GM21723 (cell line): Measurements from ENCODE around the gene LGALS4.
"Not testable (repeated sequence)": the region's sequence is repeated elsewhere in the genome, so short reads cannot be mapped to it uniquely, and the experiment has no call there.

Experiments
- ATAC-seq: cut with Tn5 transposase; IDR thresholded peaks from one replicate; pipeline ENCODE4 v1.9.1; 2021; ENCODE audit warnings: mild to moderate bottlenecking, moderate library complexity; ENCODE audit not compliant: unreplicated experiment

LGALS4 gene

DNA sequence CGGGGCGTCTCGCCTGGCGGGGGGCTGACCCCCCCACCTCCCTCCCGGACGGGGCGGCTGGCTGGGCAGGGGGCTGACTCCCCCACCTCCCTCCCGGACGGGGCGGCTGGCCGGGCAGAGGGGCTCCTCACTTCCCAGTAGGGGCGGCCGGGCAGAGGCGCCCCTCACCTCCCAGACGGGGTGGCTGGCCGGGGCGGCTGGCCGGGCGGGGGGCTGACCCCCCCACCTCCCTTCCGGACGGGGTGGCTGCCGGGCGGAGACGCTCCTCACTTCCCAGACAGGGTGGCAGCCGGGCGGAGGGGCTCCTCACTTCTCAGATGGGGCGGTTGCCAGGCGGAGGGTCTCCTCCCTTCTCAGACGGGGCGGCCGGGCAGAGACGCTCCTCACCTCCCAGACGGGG lies 15.0 kb downstream of the LGALS4 start:
- ATAC-seq = not testable (repeated sequence)

GRCh38 chr19:38796154-38796553 lies 16.6 kb downstream of the LGALS4 start:
- ATAC-seq = no peak

- no peak for ATAC-seq
Measured at GRCh38 chr19:38795549-38795948, 17.2 kb downstream of the LGALS4 start.

DNA sequence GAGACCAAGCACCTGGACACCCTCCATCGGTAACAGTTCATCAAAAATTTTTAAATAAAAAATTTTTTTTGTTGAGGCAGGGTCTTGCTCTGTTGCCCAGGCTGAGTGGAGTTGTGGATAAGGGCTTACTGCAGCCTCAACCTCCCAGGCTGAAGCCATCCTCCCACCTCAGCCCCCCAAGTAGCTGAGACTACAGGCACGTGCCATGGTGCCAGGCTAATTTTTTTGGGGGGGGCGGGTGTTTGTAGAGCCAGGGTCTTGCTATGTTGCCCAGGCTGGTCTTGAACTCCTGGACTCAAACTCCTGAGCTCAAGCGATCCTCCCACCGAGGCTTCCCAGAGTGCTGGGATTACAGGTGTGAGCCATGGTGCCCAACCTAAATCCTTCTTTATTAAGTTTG lies 19.1 kb downstream of the LGALS4 start:
- no peak for ATAC-seq

- no peak for ATAC-seq
Measured at GRCh38 chr19:38793177-38793576, 19.6 kb downstream of the LGALS4 start.

GRCh38 chr19:38792250-38793111 lies 20.3 kb downstream of the LGALS4 start:
- ATAC-seq = no peak

GRCh38 chr19:38791451-38792064 lies 21.2 kb downstream of the LGALS4 start:
- ATAC-seq = not testable (repeated sequence)

DNA sequence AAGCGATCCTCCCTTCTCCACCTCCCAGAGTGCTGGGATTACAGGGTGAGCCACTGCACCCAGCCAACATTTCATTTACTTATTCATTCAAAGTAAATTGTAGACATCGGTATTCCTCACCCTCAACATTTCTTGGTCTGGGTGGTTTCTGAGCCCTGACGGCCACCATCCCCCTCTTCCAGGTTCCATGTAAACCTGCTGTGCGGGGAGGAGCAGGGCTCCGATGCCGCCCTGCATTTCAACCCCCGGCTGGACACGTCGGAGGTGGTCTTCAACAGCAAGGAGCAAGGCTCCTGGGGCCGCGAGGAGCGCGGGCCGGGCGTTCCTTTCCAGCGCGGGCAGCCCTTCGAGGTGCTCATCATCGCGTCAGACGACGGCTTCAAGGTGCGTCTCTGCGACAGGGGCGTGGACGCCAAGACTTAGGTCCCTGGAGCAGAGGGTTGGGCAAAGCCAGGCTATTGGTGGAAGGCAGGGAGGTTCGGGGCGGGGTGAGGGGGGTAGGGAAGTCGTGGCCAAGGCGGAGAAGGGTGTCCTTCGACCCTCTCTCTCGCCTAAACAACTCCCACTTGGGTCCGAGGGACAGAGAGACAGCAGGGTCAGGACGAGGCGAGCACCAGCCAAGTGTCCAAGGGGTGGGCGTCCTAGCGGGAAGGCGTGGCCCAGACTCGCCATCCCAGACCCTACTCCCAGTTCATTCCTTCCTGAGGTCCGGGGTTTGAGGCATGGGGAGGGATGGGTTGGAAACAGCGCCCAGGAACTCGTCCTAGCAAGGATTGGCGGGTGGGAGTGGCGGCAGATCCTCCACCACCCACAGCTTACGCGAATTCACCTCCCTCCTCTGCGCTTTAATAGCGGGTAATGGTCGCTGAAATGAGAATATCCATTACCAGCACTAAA lies 22.0 kb downstream of the LGALS4 start:
- ATAC-seq = not testable (repeated sequence)

DNA sequence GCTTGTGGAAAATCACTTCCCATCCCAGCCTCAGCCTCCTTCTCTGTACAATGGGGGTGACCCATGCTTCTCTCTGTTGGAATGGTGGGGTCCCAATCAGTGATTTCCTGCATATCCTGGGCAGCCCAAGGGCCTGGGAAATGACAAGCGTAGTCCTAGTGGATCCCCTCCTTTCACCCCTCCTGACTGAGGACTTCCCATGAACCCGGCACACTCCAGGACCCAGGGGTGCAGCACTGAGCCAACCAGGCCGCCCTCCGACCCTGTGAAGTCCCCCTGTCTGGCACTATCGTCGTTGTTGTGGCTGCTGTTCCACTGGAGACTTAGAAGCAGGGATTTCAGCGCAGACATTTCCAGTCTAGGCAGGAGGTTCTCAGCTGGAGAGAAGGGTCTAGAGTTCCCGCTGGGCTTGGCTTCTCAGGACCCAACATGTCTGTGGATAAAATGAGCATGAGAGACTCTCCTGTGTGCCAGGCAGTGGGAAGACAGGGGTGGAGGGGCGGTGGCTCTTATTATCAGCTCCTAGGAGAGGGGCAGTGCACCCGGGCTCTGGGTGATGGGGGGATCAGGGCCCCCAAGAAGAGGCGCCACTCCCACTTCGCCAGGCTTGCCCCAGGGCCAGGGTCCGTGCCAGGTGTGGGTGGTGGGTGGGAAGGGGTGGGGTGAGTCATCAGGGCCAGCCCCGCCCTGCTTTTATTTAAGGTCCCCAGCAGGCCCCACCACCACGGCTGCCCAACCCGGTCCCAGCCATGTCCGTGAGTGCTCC lies 24.1 kb downstream of the LGALS4 start, which contains the start of gene LGALS7B:
Gene LGALS7B (plus strand): TSS at position 723 of the 766 bp plus-strand sequence. CDS start 27 bp downstream, at position 750.
- ATAC-seq = no peak

DNA sequence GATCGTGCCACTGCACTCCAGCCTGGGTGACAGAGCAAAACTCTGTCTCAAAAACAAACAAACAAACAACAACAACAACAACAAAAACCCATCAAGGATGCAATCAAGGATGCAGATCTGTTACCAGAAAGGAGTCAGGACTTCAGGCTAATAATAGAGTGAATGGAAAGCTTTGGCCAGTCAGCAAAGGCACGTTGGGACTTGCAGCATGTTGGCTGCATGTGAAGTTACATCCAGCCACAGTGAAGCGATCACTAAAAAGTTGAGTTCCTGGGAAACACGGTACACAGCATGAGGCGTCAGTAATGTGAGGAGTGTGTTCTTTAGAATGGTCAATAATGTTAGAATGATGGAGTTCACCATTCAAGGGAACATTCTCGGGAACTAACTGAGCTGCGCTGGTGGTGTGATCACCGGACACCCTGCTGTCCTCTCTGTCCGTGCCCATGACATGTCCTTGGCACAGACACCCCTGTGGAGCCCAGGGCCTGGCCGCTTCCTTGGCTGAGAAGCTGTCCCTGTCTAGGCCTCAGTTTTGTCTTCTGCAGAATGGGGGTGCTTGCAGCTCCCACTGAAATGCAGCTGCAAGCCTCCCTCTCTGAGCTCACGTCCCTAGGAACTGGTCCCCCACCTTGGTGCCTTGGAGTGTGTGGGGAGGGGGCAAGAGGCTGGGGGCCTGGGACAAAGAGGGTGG lies 26.0 kb downstream of the LGALS4 start:
- ATAC-seq = no peak

- not testable (repeated sequence) for ATAC-seq
Measured at GRCh38 chr19:38786061-38786460, 26.7 kb downstream of the LGALS4 start.

- no peak for ATAC-seq
Measured at GRCh38 chr19:38785187-38785699, 27.5 kb downstream of the LGALS4 start.

DNA sequence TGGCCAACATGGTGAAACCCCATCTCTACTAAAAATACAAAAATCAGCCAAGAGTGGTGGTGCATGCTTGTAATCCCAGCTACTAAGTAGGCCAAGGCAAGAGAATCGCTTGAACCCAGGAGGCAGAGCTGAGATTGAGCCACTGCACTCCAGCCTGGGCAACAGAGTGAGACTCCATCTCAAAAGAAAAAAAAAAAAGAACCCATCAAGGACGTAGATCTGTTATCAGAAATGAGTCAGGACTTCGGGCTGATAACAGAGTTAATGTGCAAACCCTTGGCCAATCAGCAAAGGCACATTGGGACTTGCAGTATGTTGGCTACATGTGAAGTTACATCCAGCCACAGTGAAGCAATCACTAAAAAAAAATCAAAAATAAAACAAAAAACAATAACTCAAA lies 28.5 kb downstream of the LGALS4 start:
- ATAC-seq = no peak

DNA sequence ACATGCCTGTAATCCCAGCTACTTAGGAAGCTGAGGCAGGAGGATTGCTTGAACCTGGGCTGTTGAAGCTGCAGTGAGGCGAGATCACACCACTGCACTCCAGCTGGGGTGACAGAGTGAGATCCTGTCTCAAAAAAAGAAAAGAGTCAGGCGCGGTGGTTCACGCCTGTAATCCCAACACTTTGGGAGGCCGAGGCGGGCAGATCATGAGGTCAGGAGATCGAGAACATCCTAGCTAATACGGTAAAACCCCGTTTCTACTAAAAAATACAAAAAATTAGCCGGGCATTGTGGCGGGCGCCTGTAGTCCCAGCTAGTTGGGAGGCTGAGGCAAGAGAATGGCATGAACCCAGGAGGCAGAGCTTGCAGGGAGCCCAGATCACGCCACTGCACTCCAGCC lies 30.5 kb downstream of the LGALS4 start:
- ATAC-seq = not testable (repeated sequence)

- ATAC-seq = no peak
Measured at GRCh38 chr19:38781058-38781457, 31.7 kb downstream of the LGALS4 start.

GRCh38 chr19:38780443-38780842 lies 32.3 kb downstream of the LGALS4 start:
- no peak for ATAC-seq

DNA sequence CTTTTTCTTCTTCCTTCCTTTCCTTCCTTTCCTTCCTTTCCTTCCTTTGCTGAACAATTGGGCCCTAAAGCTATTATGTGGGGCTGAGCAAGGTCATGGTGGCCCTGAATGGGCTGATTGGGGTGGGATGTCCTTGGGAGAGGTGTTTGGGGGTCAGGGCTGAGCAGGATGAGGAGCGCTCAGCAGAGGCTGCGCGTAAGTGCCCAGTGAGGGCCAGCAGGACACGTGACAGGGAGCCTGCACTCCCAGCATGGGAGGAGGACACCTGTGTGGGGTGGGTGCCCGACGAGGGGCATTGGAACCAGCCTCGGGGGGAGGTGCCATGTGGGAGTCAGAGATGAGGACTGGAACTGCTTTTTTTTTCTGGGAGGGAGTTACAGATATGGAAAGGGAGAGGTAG lies 34.0 kb downstream of the LGALS4 start:
- no peak for ATAC-seq

DNA sequence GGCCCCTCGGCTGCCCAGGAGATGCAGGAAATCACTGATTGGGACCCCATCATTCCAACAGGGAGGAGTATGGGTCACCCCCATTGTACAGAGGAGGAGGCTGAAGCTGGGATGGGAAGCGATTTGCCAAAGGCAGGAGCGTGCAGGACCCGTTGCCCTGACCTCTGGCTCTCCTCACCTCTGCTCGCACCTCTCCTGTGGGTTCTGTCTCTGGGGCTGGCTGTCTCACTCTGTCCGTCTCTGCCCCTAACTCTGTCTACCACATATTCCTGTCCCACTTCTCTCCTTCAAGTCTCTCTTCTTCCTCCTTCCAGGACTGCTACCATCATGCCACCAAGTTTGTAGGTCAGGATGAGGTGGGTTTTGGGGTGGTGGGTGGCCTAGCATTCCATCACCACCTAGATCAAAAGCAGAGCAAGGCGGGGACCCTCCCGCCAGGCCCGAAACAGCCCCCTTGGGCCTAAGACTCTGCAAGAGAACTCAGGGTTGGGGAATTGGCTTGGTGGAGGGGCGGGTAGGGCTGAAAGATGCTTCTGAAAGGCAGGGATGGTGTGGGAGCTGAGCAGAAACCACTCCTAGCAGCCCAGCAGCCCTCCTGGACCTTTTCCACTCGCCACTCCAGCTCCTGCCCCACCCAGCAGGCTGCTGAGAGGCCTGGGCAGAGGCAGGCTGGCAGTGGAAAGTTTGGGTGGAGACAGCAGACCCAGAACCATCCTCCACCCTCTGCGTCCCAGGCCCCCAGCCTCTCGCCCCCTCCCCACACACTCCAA lies 38.4 kb downstream of the LGALS4 start:
- ATAC-seq = no peak
